ENCODE data around the gene RBM24. TPM values are rescaled to one million over a fixed set of nuclear protein-coding genes. Genes with fewer than 3 reads are reported as not detected.

Gene RBM24
- total RNA-seq, 1 donor from 2014 or later: not detected

- Mint-ChIP-seq H3K36me3 (ENCODE audit: low read depth) (no peaks in the 10 kb centered on the region), H3K9me3 (no peaks in the 10 kb centered on the region), H3K4me1 (ENCODE audit: low read depth) (peaks cover 4% of the 10 kb centered on the region), H3K27me3 (ENCODE audit: insufficient read depth) (peaks cover 40% of the 10 kb centered on the region), H3K27ac (no peak overlapping the region), H3K4me3 (no peak overlapping the region)
- DNase-seq (ENCODE audit: low spot score): no peak
- intact Hi-C loops (cut with micrococcal nuclease): no loop called here
These were observed 4.4 kb upstream of the RBM24 start for GRCh38 chr6:17276766-17277165.

DNA sequence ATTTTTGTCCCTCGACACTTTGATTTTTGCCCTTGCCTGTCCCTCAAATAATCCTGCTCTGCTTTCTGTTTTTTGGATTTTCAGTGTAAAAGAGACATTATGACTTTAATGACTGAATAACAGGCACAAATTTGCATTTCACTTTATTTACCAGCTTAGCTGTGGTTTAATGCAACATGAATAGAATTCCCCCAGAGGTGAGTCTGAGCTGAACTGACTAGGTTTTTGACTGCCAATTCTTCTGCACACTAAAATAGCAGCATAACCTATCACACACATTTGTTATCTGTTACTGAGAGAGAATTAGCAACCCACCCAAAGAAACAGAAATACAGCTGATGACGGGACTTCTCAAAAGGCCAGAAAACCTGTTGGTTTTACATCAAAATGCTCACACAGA is 3.9 kb upstream of the RBM24 start:
- Mint-ChIP-seq H3K27ac (no peak overlapping the region), H3K9me3 (no peaks in the 10 kb centered on the region), H3K27me3 (ENCODE audit: insufficient read depth) (peaks cover 45% of the 10 kb centered on the region), H3K4me1 (ENCODE audit: low read depth) (peaks cover 8% of the 10 kb centered on the region), H3K4me3 (no peak overlapping the region), H3K36me3 (ENCODE audit: low read depth) (no peaks in the 10 kb centered on the region)
- intact Hi-C loops (cut with micrococcal nuclease): no loop called here
- no peak for DNase-seq (ENCODE audit: low spot score)

- Mint-ChIP-seq H3K4me3 (no peak overlapping the region), H3K4me1 (ENCODE audit: low read depth) (peaks cover 8% of the 10 kb centered on the region), H3K27ac (no peak overlapping the region), H3K9me3 (no peaks in the 10 kb centered on the region), H3K27me3 (ENCODE audit: insufficient read depth) (peaks cover 55% of the 10 kb centered on the region), H3K36me3 (ENCODE audit: low read depth) (no peaks in the 10 kb centered on the region)
- DNase-seq (ENCODE audit: low spot score): no peak
- intact Hi-C loops (cut with micrococcal nuclease): no loop called here
These were observed 2.7 kb upstream of the RBM24 start for GRCh38 chr6:17278289-17279063.

DNA sequence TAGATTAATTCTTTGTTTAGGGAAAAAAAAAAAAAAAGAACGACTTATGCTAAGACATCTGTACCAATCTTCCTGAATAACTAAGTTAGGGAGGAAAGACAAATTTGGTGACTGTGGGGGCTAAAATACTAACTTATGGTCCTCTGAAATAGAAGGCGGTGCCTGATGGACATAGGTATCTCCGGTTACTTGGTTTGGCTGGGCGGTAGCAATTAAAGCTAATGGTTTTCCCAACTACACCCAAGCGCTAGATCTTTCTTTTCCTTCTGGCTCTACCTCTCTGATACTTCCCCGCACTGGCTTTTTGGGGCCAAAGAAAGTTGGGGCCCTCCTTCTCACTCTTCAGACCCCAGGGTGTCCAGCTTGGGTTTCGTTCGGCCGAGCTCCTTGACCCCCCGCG is 1.0 kb upstream of the RBM24 start:
- Mint-ChIP-seq H3K27ac (no peak overlapping the region), H3K9me3 (no peaks in the 10 kb centered on the region), H3K4me3 (no peak overlapping the region), H3K27me3 (ENCODE audit: insufficient read depth) (peaks cover 67% of the 10 kb centered on the region), H3K36me3 (ENCODE audit: low read depth) (no peaks in the 10 kb centered on the region), H3K4me1 (ENCODE audit: low read depth) (peaks cover 8% of the 10 kb centered on the region)
- no peak for DNase-seq (ENCODE audit: low spot score)
- intact Hi-C loops (cut with micrococcal nuclease): loop anchor here (2.0 kb wide), 1 partner anchor 305 kb away; no protein-coding TSS in a partner anchor

GRCh38 chr6:17280552-17281090 is 540 bp upstream of the RBM24 start:
- no peak overlapping the region for H3K4me3 Mint-ChIP-seq
- H3K36me3 Mint-ChIP-seq (ENCODE audit: low read depth): no peaks in the 10 kb centered on the region
- H3K9me3 Mint-ChIP-seq: no peaks in the 10 kb centered on the region
- H3K4me1 Mint-ChIP-seq (ENCODE audit: low read depth): peaks cover 8% of the 10 kb centered on the region
- peaks cover 70% of the 10 kb centered on the region for H3K27me3 Mint-ChIP-seq (ENCODE audit: insufficient read depth)
- H3K27ac Mint-ChIP-seq: no peak overlapping the region
- intact Hi-C loops (cut with micrococcal nuclease): loop anchor here (2.0 kb wide), 1 partner anchor 304 kb away; no protein-coding TSS in a partner anchor
- DNase-seq (ENCODE audit: low spot score): no peak

GRCh38 chr6:17281497-17282481 is 628 bp downstream of the RBM24 start:
- Mint-ChIP-seq H3K27me3 (ENCODE audit: insufficient read depth) (peaks cover 71% of the 10 kb centered on the region), H3K36me3 (ENCODE audit: low read depth) (no peaks in the 10 kb centered on the region), H3K4me1 (ENCODE audit: low read depth) (peaks cover 8% of the 10 kb centered on the region), H3K9me3 (no peaks in the 10 kb centered on the region), H3K4me3 (peak overlapping the region; percentile 53), H3K27ac (peak overlapping the region; percentile 34)
- DNase-seq (ENCODE audit: low spot score): no peak
- intact Hi-C loops (cut with micrococcal nuclease): loop anchor here (2.0 kb wide), 1 partner anchor 303 kb away; no protein-coding TSS in a partner anchor

DNA sequence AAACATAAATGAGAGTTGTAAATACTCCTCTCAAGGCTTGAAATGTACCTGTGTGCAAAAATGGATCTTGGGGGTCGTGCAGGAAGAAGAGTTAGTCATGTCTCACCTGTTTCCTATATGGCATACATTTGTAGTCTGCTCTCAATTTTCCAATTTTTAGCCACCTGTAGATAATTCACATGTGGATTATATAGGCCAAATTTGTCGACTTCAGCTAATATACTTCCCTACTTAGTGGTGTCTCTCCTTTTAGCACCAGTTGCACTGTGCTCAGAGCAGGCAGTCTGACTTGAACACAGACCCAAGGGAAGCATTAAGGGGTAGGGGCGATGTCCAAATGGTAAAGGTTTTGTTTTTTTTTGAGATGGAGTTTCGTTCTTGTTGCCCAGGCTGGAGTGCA is 1.9 kb downstream of the RBM24 start:
- no peaks in the 10 kb centered on the region for H3K36me3 Mint-ChIP-seq (ENCODE audit: low read depth)
- H3K27me3 Mint-ChIP-seq (ENCODE audit: insufficient read depth): peaks cover 65% of the 10 kb centered on the region
- H3K4me1 Mint-ChIP-seq (ENCODE audit: low read depth): peaks cover 8% of the 10 kb centered on the region
- no peak overlapping the region for H3K27ac Mint-ChIP-seq
- H3K4me3 Mint-ChIP-seq: no peak overlapping the region
- no peaks in the 10 kb centered on the region for H3K9me3 Mint-ChIP-seq
- intact Hi-C loops (cut with micrococcal nuclease): no loop called here
- DNase-seq (ENCODE audit: low spot score): no peak

DNA sequence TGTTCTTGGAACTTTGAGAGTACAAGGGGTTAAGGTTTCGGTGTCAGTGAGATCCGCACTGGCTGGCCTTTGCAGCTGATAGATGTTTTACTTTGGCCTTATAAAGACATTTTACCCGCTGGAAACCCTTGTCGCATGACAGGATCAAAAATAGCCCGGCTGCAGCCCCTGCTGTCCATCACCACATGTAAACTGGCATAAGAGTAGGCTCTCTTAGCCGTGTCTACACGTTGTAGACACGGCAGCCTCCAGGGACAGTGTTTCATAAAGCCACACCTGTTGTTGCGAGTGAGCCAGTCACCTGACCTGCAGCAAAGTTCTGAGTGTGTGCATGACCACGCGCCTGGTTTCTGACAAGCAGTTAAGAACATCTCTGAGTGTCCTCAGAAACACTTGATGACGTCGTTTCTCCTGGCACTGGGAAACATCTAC is 8.5 kb downstream of the RBM24 start:
- no peak for DNase-seq (ENCODE audit: low spot score)

GRCh38 chr6:17291778-17292177 is 10.6 kb downstream of the RBM24 start:
- no peak for DNase-seq (ENCODE audit: low spot score)
- no peaks in the 10 kb centered on the region for H3K4me1 Mint-ChIP-seq (ENCODE audit: low read depth)
- no peaks in the 10 kb centered on the region for H3K9me3 Mint-ChIP-seq
- no peaks in the 10 kb centered on the region for H3K36me3 Mint-ChIP-seq (ENCODE audit: low read depth)
- H3K4me3 Mint-ChIP-seq: no peak overlapping the region
- intact Hi-C loops (cut with micrococcal nuclease): no loop called here
- H3K27me3 Mint-ChIP-seq (ENCODE audit: insufficient read depth): peaks cover 2% of the 10 kb centered on the region
- no peak overlapping the region for H3K27ac Mint-ChIP-seq

More for the DNA sequence above, 8.5 kb downstream of the RBM24 start:
- intact Hi-C loops (cut with micrococcal nuclease): no loop called here
- H3K9me3 Mint-ChIP-seq: no peaks in the 10 kb centered on the region
- H3K4me3 Mint-ChIP-seq: no peak overlapping the region
- H3K36me3 Mint-ChIP-seq (ENCODE audit: low read depth): no peaks in the 10 kb centered on the region
- no peaks in the 10 kb centered on the region for H3K4me1 Mint-ChIP-seq (ENCODE audit: low read depth)
- no peak overlapping the region for H3K27ac Mint-ChIP-seq
- peaks cover 16% of the 10 kb centered on the region for H3K27me3 Mint-ChIP-seq (ENCODE audit: insufficient read depth)

GRCh38 chr6:17292600-17293133 is 11.5 kb downstream of the RBM24 start:
- DNase-seq (ENCODE audit: low spot score): no peak
- peaks cover 3% of the 10 kb centered on the region for H3K27me3 Mint-ChIP-seq (ENCODE audit: insufficient read depth)
- no peak overlapping the region for H3K27ac Mint-ChIP-seq
- no peaks in the 10 kb centered on the region for H3K4me1 Mint-ChIP-seq (ENCODE audit: low read depth)
- no peaks in the 10 kb centered on the region for H3K9me3 Mint-ChIP-seq
- intact Hi-C loops (cut with micrococcal nuclease): no loop called here
- no peak overlapping the region for H3K4me3 Mint-ChIP-seq
- no peaks in the 10 kb centered on the region for H3K36me3 Mint-ChIP-seq (ENCODE audit: low read depth)

- no peaks in the 10 kb centered on the region for H3K36me3 Mint-ChIP-seq (ENCODE audit: low read depth)
- H3K4me1 Mint-ChIP-seq (ENCODE audit: low read depth): no peaks in the 10 kb centered on the region
- H3K27ac Mint-ChIP-seq: no peak overlapping the region
- H3K4me3 Mint-ChIP-seq: no peak overlapping the region
- DNase-seq (ENCODE audit: low spot score): no peak
- intact Hi-C loops (cut with micrococcal nuclease): no loop called here
- peaks cover 3% of the 10 kb centered on the region for H3K27me3 Mint-ChIP-seq (ENCODE audit: insufficient read depth)
- H3K9me3 Mint-ChIP-seq: no peaks in the 10 kb centered on the region
These were observed 12.2 kb downstream of the RBM24 start for GRCh38 chr6:17293395-17293794.

DNA sequence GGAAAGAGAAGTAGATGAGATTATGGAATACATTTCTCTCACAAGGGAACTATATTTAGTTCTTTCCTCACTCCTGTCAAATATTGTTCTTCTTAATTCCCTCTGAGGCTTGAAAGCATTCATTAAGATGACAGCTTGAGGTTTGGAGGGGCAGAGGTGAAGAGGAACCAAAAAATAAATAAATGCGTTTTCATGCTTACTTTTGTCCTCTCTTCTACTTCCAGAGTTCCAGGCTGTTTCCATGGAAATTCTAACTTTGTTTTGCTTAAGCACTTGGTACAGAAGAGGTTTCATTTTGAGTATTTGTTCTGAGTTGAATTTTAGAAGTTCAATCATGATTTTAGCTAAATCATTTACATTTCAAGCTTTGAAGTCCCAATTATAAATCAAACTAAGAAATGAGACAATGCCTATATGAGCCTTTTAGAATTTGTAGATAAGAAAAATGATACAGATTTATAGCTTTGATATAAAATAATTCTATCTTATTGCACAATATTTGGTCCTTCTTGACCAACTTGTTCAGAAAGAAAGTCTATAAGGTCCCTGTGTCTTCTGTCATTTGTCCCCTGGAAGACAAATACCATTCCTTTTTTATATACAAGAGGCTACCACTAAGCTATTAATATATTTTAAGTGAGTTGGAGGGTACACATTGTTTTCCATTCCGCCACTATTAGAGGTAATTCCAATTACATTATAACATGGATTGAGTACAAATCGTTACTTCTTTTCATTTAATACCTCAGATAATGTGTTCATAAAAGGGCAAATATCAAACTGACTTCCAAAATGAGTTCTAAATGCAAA is 16.3 kb downstream of the RBM24 start:
- Mint-ChIP-seq H3K9me3 (no peaks in the 10 kb centered on the region), H3K27me3 (ENCODE audit: insufficient read depth) (peaks cover 3% of the 10 kb centered on the region), H3K36me3 (ENCODE audit: low read depth) (no peaks in the 10 kb centered on the region), H3K27ac (no peak overlapping the region), H3K4me3 (no peak overlapping the region), H3K4me1 (ENCODE audit: low read depth) (no peaks in the 10 kb centered on the region)
- intact Hi-C loops (cut with micrococcal nuclease): no loop called here
- no peak for DNase-seq (ENCODE audit: low spot score)

All from activated T-helper 1 cell treated with anti-CD3 and anti-CD28 coated beads, Interleukin-12 subunit alpha, Interleukin-12 subunit beta, Interleukin-2, Interleukin-4 antibody, amounts not matched to agents 30 ng/mL and 10 ng/mL and 1 ng/mL, durations not matched to agents 14 hours and 24 hours and 36 hours (primary cell).